HEK293 (cell line): ENCODE data around the gene CACNA2D3.

Source experiments
- CTCF ChIA-PET: fragments of 350-600 bp; formaldehyde crosslinking; extraction: SDS; loops from one replicate; lab custom pipeline; 2021; ENCODE audit warnings: antibody characterized with exemption; lab: Yijun Ruan, JAX
- POLR2A ChIA-PET: fragments of 300-600 bp; formaldehyde crosslinking; extraction: SDS; loops from one replicate; lab custom pipeline; 2020; ENCODE audit warnings: antibody characterized with exemption, inconsistent platforms; lab: Yijun Ruan, JAX
- H3K27ac ChIP-seq: fragments of 200-500 bp; sonication (Bioruptor generic); 2 replicates; pipeline ENCODE4 v1.5.1; 2014; ENCODE audit warnings: low read depth, low read length, control low read depth, inconsistent platforms; ENCODE audit errors: extremely low read depth
- H3K36me3 ChIP-seq, 2 experiments: fragments of 200-500 bp in 1 of 2; sonication (Bioruptor generic) in 1 of 2; 1 replicate in 1 of 2; 2 replicates in 1 of 2; pipeline ENCODE4 v1.5.1; 2014 to 2017; ENCODE audit warnings: inconsistent platforms in 2 of 2, low read length in 2 of 2; ENCODE audit not compliant: control insufficient read depth in 2 of 2, insufficient read depth in 1 of 2
- H3K4me1 ChIP-seq: fragments of 200-500 bp; sonication (Bioruptor generic); 2 replicates; pipeline ENCODE4 v1.5.1; 2014; ENCODE audit warnings: mild to moderate bottlenecking, low read length, inconsistent platforms; ENCODE audit not compliant: control insufficient read depth, insufficient read depth
- H3K4me3 ChIP-seq: 2 replicates; pipeline ENCODE4 v1.5.1; 2011; ENCODE audit warnings: low read depth, mild to moderate bottlenecking, control low read depth, low read length, moderate library complexity
- H3K9me3 ChIP-seq: fragments of 200-500 bp; sonication (Bioruptor generic); 2 replicates; pipeline ENCODE4 v1.5.1; 2014; ENCODE audit warnings: low read depth, low read length, inconsistent platforms; ENCODE audit not compliant: control insufficient read depth, insufficient read depth
- GFI1B ChIP-seq: fragments of 450-650 bp; formaldehyde crosslinking; IDR thresholded peaks from 2 replicates; pipeline ENCODE4 v1.5.1; 2016; ENCODE audit warnings: missing biosample characterization, missing genetic modification characterization
- GLI4 ChIP-seq: fragments of 450-650 bp; formaldehyde crosslinking; IDR thresholded peaks from 2 replicates; pipeline ENCODE4 v1.5.1; 2016; ENCODE audit warnings: missing biosample characterization, missing genetic modification characterization
- GLIS2 ChIP-seq: fragments of 450-650 bp; formaldehyde crosslinking; IDR thresholded peaks from 2 replicates; pipeline ENCODE4 v1.5.1; 2016; ENCODE audit warnings: missing biosample characterization, missing genetic modification characterization
- SCRT2 ChIP-seq: fragments of 450-650 bp; formaldehyde crosslinking; IDR thresholded peaks from 2 replicates; pipeline ENCODE4 v1.5.1; 2016; ENCODE audit warnings: missing biosample characterization, missing genetic modification characterization
- ZFP69B ChIP-seq: fragments of 450-650 bp; formaldehyde crosslinking; IDR thresholded peaks from 2 replicates; pipeline ENCODE4 v1.5.1; 2016; ENCODE audit warnings: missing biosample characterization, missing genetic modification characterization
- ZNF10 ChIP-seq: fragments of 450-650 bp; formaldehyde crosslinking; IDR thresholded peaks from 2 replicates; pipeline ENCODE4 v1.5.1; 2017; ENCODE audit warnings: missing biosample characterization, missing genetic modification characterization
- ZNF19 ChIP-seq: fragments of 450-650 bp; formaldehyde crosslinking; IDR thresholded peaks from 2 replicates; pipeline ENCODE4; 2016; ENCODE audit warnings: missing biosample characterization, missing genetic modification characterization, low read depth
- ZNF221 ChIP-seq: fragments of 450-650 bp; formaldehyde crosslinking; IDR thresholded peaks from 2 replicates; pipeline ENCODE4 v1.5.1; 2017; ENCODE audit warnings: missing biosample characterization, missing genetic modification characterization, borderline replicate concordance
- ZNF23 ChIP-seq: fragments of 450-650 bp; formaldehyde crosslinking; IDR thresholded peaks from 2 replicates; pipeline ENCODE4 v1.5.1; 2016; ENCODE audit warnings: missing biosample characterization, missing genetic modification characterization, borderline replicate concordance
- ZNF292 ChIP-seq: fragments of 450-650 bp; formaldehyde crosslinking; IDR thresholded peaks from 2 replicates; pipeline ENCODE4 v1.5.1; 2016; ENCODE audit warnings: low read depth, missing biosample characterization, missing genetic modification characterization, borderline replicate concordance
- ZNF391 ChIP-seq: fragments of 450-650 bp; formaldehyde crosslinking; IDR thresholded peaks from 2 replicates; pipeline ENCODE4 v1.5.1; 2016; ENCODE audit warnings: low read depth, missing biosample characterization, missing genetic modification characterization, borderline replicate concordance
- ZNF416 ChIP-seq: fragments of 450-650 bp; formaldehyde crosslinking; IDR thresholded peaks from 2 replicates; pipeline ENCODE4 v1.5.1; 2016; ENCODE audit warnings: missing biosample characterization, missing genetic modification characterization
- ZNF596 ChIP-seq: fragments of 450-650 bp; IDR thresholded peaks from 2 replicates; pipeline ENCODE4 v1.5.0; 2018; ENCODE audit warnings: missing biosample characterization, mild to moderate bottlenecking, missing genetic modification characterization, moderate library complexity
- ZNF629 ChIP-seq: fragments of 450-650 bp; formaldehyde crosslinking; IDR thresholded peaks from 2 replicates; pipeline ENCODE4 v1.5.1; 2017; ENCODE audit warnings: missing biosample characterization, missing genetic modification characterization
- ZNF707 ChIP-seq: fragments of 450-650 bp; formaldehyde crosslinking; IDR thresholded peaks from 2 replicates; pipeline ENCODE4 v1.5.1; 2016; ENCODE audit warnings: missing biosample characterization, missing genetic modification characterization
- ZXDB ChIP-seq: fragments of 450-650 bp; formaldehyde crosslinking; IDR thresholded peaks from 2 replicates; pipeline ENCODE4 v1.5.1; 2016; ENCODE audit warnings: missing biosample characterization, missing genetic modification characterization
- TF ChIP-seq, protein P1 (sequence below): fragments of 450-650 bp; formaldehyde crosslinking; IDR thresholded peaks from 2 replicates; pipeline ENCODE4 v1.5.0; 2017; ENCODE audit warnings: missing biosample characterization, missing genetic modification characterization, borderline replicate concordance
- TF ChIP-seq, protein P2 (sequence below): IDR thresholded peaks from 2 replicates; pipeline ENCODE4 v1.6.1; 2011; ENCODE audit warnings: mild to moderate bottlenecking, low read depth, low read length, borderline replicate concordance
- TF ChIP-seq, protein P3 (sequence below): fragments of 450-650 bp; formaldehyde crosslinking; IDR thresholded peaks from 2 replicates; pipeline ENCODE4 v1.5.1; 2016; ENCODE audit warnings: missing biosample characterization, missing genetic modification characterization
- TF ChIP-seq, protein P4 (sequence below): fragments of 450-650 bp; formaldehyde crosslinking; IDR thresholded peaks from 2 replicates; pipeline ENCODE4 v1.5.1; 2016; ENCODE audit warnings: missing biosample characterization, missing genetic modification characterization
- TF ChIP-seq, protein P5 (sequence below): sonication (generic); formaldehyde crosslinking; IDR thresholded peaks from 2 replicates; pipeline ENCODE4 v1.8.1; 2022; ENCODE audit warnings: mild to moderate bottlenecking, moderate library complexity, missing genetic modification reagents

CACNA2D3 gene

DNA sequence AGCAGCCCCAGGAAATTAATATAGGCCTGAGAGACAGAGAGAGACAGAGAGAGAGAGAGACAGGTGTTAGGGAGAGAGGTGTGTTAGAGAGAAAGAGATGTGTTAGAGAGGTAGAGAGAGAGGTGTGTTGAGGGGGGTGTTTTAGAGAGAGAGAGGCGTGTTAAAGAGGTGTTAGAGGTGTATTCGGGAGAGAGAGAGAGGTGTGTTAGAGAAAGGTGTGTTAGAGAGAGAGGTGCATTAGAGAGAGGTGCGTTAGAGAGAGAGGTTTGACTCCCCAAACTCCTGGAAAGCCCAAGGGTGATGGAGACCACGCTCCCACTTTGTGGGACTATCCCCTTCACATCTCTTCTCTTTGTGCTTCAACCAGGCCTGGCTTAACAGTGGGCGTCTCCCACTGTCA lies 95.5 kb downstream of the CACNA2D3 start:
- POLR2A ChIA-PET: no interaction called here
- CTCF ChIA-PET: no interaction called here

DNA sequence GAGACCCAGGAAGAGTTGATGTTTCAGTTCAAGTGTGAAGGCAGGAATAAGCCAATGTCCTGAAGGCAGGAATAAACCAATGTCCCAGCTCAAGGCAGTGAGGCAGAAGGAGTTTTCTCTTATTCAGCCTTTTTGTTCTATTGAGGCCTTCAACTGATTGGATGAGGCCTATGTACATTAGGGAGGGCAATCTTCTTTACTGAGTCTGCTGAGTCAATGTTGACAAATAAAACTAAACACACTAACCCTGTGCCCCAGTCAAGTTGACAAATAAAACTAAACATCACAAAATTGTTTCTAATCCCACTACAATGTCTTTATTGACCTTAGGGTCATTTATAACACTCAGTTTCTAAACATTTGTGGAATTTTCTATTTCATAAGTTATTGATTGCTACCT lies 100.0 kb downstream of the CACNA2D3 start:
- CTCF ChIA-PET: no interaction called here
- Histone ChIP-seq H3K9me3 (no peaks in the 10 kb centered on the region), H3K27ac (no peak overlapping the region), H3K4me3 (no peak overlapping the region), H3K4me1 (no peaks in the 10 kb centered on the region; the same call in 1 of the 2 replicates), H3K36me3 (no peaks in the 10 kb centered on the region)
- TF ChIP-seq, protein P1, sequence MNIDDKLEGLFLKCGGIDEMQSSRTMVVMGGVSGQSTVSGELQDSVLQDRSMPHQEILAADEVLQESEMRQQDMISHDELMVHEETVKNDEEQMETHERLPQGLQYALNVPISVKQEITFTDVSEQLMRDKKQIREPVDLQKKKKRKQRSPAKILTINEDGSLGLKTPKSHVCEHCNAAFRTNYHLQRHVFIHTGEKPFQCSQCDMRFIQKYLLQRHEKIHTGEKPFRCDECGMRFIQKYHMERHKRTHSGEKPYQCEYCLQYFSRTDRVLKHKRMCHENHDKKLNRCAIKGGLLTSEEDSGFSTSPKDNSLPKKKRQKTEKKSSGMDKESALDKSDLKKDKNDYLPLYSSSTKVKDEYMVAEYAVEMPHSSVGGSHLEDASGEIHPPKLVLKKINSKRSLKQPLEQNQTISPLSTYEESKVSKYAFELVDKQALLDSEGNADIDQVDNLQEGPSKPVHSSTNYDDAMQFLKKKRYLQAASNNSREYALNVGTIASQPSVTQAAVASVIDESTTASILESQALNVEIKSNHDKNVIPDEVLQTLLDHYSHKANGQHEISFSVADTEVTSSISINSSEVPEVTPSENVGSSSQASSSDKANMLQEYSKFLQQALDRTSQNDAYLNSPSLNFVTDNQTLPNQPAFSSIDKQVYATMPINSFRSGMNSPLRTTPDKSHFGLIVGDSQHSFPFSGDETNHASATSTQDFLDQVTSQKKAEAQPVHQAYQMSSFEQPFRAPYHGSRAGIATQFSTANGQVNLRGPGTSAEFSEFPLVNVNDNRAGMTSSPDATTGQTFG: no peak
- TF ChIP-seq SCRT2 (tag by site-specific recombination): no peak
- TF ChIP-seq ZNF10 (tag by site-specific recombination): 0 out of 2 replicates have a peak, but pooled peaks have one; percentile 31
- TF ChIP-seq, protein P2, sequence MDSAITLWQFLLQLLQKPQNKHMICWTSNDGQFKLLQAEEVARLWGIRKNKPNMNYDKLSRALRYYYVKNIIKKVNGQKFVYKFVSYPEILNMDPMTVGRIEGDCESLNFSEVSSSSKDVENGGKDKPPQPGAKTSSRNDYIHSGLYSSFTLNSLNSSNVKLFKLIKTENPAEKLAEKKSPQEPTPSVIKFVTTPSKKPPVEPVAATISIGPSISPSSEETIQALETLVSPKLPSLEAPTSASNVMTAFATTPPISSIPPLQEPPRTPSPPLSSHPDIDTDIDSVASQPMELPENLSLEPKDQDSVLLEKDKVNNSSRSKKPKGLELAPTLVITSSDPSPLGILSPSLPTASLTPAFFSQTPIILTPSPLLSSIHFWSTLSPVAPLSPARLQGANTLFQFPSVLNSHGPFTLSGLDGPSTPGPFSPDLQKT: no peak
- TF ChIP-seq, protein P3, sequence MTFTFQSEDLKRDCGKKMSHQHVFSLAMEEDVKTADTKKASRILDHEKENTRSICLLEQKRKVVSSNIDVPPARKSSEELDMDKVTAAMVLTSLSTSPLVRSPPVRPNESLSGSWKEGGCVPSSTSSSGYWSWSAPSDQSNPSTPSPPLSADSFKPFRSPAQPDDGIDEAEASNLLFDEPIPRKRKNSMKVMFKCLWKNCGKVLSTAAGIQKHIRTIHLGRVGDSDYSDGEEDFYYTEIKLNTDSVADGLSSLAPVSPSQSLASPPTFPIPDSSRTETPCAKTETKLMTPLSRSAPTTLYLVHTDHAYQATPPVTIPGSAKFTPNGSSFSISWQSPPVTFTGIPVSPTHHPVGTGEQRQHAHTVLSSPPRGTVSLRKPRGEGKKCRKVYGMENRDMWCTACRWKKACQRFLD: no peak
- POLR2A ChIA-PET: no interaction called here

More for the DNA sequence above, 95.5 kb downstream of the CACNA2D3 start:
- no peak overlapping the region for H3K4me3 ChIP-seq
- no peaks in the 10 kb centered on the region; the same call in 1 of the 2 replicates for H3K4me1 ChIP-seq
- TF ChIP-seq ZNF19 (tag by site-specific recombination) (no peak), ZNF596 (tag by site-specific recombination) (peak; percentile 93)
- TF ChIP-seq, all 188 proteins: peak for 1
- Histone ChIP-seq H3K36me3 (no peaks in the 10 kb centered on the region), H3K27ac (no peak overlapping the region), H3K9me3 (no peaks in the 10 kb centered on the region)

DNA sequence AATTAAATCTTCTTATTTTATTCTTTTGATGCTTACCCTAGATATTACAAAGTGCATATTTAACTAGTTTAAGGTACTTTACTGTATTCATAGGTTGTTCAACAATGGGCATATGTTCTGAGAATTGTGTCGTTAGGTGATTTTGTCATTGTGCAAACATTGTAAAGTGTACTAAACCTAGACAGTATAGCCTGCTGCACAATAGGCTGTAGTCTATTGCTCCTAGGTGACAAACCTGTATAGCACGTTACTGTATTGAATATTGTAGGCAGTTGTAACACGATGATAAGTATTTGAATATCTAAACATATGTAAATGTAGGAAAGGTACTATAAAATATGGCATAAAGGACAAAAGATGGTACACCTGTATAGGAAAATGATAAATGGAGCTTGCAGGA lies 100.7 kb downstream of the CACNA2D3 start:
- H3K27ac ChIP-seq: no peak overlapping the region
- no peaks in the 10 kb centered on the region for H3K36me3 ChIP-seq
- CTCF ChIA-PET: no interaction called here
- TF ChIP-seq GLIS2 (no peak), ZNF391 (no peak), ZNF416 (no peak), ZFP69B (tag by site-specific recombination) (no peak), ZNF221 (no peak), ZNF23 (no peak), ZNF629 (tag by site-specific recombination) (no peak)
- no peak overlapping the region for H3K4me3 ChIP-seq
- no peaks in the 10 kb centered on the region; the same call in 1 of the 2 replicates for H3K4me1 ChIP-seq
- POLR2A ChIA-PET: no interaction called here
- no peaks in the 10 kb centered on the region for H3K9me3 ChIP-seq

DNA sequence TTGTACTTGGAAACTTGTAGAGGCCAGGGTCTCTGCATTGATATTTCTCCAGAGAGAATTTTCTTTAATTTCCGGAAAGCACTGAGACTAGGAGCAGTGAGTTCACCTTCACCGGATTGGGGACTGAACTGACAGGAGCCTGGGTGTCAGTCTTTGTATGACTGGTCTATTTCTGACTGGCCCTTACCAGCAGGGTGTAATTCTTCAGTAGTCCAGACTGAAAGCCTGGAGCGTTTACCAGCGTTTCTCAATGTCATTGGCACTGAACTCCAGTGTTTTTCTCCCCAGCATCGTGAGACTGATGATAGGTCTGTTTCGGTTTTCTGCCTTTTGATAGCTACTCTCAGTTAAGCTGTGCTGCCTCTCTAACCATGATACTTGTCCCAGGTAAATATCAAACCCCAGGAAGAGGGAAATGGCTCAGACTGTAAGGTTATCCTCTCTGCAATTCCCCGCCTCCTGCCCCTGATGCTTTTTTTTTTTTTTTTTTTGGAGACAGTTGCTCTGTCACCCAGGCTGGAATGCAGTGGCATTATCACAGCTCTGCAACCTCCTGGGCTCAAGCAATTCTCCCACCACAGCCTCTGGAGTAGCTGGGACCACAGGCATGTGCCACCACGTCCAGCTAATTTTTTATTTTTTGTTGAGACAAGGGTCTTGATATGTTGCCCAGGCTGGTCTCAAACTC lies 103.6 kb downstream of the CACNA2D3 start:
- Histone ChIP-seq H3K27ac (no peak overlapping the region), H3K9me3 (no peaks in the 10 kb centered on the region), H3K4me1 (no peaks in the 10 kb centered on the region; the same call in 1 of the 2 replicates), H3K4me3 (no peak overlapping the region), H3K36me3 (no peaks in the 10 kb centered on the region)
- ChIA-PET CTCF (interaction anchor here (0.7 kb wide), 1 partner anchor 26 kb away, joined by 8 read pairs; no protein-coding TSS in a partner anchor), POLR2A (no interaction called here)
- no peak for TF ChIP-seq ZNF391
- TF ChIP-seq ZNF707: no peak
- no peak for TF ChIP-seq ZXDB (tag by site-specific recombination)
- TF ChIP-seq GFI1B (tag by site-specific recombination): no peak
- TF ChIP-seq, protein P4, sequence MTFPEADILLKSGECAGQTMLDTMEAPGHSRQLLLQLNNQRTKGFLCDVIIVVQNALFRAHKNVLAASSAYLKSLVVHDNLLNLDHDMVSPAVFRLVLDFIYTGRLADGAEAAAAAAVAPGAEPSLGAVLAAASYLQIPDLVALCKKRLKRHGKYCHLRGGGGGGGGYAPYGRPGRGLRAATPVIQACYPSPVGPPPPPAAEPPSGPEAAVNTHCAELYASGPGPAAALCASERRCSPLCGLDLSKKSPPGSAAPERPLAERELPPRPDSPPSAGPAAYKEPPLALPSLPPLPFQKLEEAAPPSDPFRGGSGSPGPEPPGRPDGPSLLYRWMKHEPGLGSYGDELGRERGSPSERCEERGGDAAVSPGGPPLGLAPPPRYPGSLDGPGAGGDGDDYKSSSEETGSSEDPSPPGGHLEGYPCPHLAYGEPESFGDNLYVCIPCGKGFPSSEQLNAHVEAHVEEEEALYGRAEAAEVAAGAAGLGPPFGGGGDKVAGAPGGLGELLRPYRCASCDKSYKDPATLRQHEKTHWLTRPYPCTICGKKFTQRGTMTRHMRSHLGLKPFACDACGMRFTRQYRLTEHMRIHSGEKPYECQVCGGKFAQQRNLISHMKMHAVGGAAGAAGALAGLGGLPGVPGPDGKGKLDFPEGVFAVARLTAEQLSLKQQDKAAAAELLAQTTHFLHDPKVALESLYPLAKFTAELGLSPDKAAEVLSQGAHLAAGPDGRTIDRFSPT (tag by site-specific recombination): no peak
- TF ChIP-seq, protein P5, sequence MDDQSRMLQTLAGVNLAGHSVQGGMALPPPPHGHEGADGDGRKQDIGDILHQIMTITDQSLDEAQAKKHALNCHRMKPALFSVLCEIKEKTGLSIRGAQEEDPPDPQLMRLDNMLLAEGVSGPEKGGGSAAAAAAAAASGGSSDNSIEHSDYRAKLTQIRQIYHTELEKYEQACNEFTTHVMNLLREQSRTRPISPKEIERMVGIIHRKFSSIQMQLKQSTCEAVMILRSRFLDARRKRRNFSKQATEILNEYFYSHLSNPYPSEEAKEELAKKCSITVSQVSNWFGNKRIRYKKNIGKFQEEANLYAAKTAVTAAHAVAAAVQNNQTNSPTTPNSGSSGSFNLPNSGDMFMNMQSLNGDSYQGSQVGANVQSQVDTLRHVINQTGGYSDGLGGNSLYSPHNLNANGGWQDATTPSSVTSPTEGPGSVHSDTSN (CRISPR knock-in tag): no peak
- no peak for TF ChIP-seq GLI4 (tag by site-specific recombination)
- TF ChIP-seq ZNF292 (tag by site-specific recombination): no peak
